ENCODE data around the gene CD82. TPM values are rescaled to one million over a fixed set of nuclear protein-coding genes. Genes with fewer than 3 reads are reported as not detected.
"Not testable (repeated sequence)": the region's sequence is repeated elsewhere in the genome, so short reads cannot be mapped to it uniquely, and the experiment has no call there.

CD82 gene
- total RNA-seq, 2 experiments from 2014 or later: 289 to 319 TPM

- TF ChIP-seq, protein P1, sequence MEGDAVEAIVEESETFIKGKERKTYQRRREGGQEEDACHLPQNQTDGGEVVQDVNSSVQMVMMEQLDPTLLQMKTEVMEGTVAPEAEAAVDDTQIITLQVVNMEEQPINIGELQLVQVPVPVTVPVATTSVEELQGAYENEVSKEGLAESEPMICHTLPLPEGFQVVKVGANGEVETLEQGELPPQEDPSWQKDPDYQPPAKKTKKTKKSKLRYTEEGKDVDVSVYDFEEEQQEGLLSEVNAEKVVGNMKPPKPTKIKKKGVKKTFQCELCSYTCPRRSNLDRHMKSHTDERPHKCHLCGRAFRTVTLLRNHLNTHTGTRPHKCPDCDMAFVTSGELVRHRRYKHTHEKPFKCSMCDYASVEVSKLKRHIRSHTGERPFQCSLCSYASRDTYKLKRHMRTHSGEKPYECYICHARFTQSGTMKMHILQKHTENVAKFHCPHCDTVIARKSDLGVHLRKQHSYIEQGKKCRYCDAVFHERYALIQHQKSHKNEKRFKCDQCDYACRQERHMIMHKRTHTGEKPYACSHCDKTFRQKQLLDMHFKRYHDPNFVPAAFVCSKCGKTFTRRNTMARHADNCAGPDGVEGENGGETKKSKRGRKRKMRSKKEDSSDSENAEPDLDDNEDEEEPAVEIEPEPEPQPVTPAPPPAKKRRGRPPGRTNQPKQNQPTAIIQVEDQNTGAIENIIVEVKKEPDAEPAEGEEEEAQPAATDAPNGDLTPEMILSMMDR (IDR thresholded peaks at IDR 0.05): no peak
- CTCF ChIA-PET: no interaction called here
- peaks cover 3% of the 10 kb centered on the region for H3K36me3 Mint-ChIP-seq (ENCODE audit: low read depth)
- DNase-seq (no peak), ATAC-seq (no peak)
- peaks cover 23% of the 10 kb centered on the region for H3K27me3 Mint-ChIP-seq
- POLR2A ChIA-PET: no interaction called here
- H3K9me3 Mint-ChIP-seq: peaks cover 27% of the 10 kb centered on the region
- intact Hi-C loops (cut with micrococcal nuclease): no loop called here
- no peak overlapping the region for H3K4me3 Mint-ChIP-seq
- no peak overlapping the region for H3K27ac Mint-ChIP-seq
- H3K4me1 Mint-ChIP-seq (ENCODE audit: low read depth): no peaks in the 10 kb centered on the region
These were observed 80.4 kb downstream of the CD82 start for GRCh38 chr11:44645827-44646226.

DNA sequence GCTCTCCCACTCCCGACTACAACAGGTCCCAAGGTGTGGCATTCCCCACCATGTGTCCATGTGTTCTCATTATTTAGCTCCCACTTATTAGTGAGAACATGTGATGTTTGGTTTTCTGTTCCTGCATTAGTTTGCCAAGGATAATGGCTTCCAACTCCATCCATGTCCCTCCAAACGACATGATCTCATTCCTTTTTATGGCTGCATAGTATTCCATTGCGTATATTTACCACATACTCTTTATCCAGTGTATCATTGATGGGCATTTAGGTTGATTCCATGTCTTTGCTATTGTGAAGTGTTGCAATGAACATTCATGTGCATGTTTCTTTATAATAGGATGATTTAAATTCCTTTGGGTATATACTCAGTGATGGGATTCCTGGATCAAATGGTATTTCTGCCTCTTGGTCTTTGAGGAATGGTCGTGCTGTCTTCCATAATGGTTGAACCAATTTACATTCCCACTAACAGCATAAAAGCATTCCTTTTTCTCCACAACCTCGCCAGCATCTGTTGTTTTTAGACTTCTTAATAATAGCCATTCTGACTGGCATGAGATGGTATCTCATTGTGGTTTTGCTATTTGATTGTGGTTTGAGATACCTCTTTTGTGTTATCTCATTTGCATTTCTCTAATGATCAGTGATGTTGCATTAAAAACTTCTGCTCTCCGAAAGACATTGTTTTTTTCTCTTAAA is 81.9 kb downstream of the CD82 start:
- ATAC-seq; H3K27ac Mint-ChIP-seq; intact Hi-C loops (cut with micrococcal nuclease); H3K4me1 Mint-ChIP-seq (ENCODE audit: low read depth); DNase-seq; POLR2A ChIA-PET; H3K36me3 Mint-ChIP-seq (ENCODE audit: low read depth); CTCF ChIA-PET; H3K4me3 Mint-ChIP-seq: not testable (repeated sequence)
- peaks cover 28% of the 10 kb centered on the region for H3K27me3 Mint-ChIP-seq
- H3K9me3 Mint-ChIP-seq: peaks cover 21% of the 10 kb centered on the region

- ATAC-seq (no peak), DNase-seq (no peak)
- POLR2A ChIA-PET: no interaction called here
- Mint-ChIP-seq H3K27me3 (peaks cover 28% of the 10 kb centered on the region), H3K9me3 (peaks cover 14% of the 10 kb centered on the region), H3K4me1 (ENCODE audit: low read depth) (no peaks in the 10 kb centered on the region), H3K36me3 (ENCODE audit: low read depth) (no peaks in the 10 kb centered on the region), H3K4me3 (no peak overlapping the region), H3K27ac (no peak overlapping the region)
- TF ChIP-seq, protein P1 (IDR thresholded peaks at IDR 0.05): no peak
- intact Hi-C loops (cut with micrococcal nuclease): no loop called here
- CTCF ChIA-PET: no interaction called here
These were observed 82.6 kb downstream of the CD82 start for GRCh38 chr11:44648109-44648508.

- H3K4me1 Mint-ChIP-seq (ENCODE audit: low read depth): no peaks in the 10 kb centered on the region
These were observed 86.2 kb downstream of the CD82 start for GRCh38 chr11:44651535-44652155.

DNA sequence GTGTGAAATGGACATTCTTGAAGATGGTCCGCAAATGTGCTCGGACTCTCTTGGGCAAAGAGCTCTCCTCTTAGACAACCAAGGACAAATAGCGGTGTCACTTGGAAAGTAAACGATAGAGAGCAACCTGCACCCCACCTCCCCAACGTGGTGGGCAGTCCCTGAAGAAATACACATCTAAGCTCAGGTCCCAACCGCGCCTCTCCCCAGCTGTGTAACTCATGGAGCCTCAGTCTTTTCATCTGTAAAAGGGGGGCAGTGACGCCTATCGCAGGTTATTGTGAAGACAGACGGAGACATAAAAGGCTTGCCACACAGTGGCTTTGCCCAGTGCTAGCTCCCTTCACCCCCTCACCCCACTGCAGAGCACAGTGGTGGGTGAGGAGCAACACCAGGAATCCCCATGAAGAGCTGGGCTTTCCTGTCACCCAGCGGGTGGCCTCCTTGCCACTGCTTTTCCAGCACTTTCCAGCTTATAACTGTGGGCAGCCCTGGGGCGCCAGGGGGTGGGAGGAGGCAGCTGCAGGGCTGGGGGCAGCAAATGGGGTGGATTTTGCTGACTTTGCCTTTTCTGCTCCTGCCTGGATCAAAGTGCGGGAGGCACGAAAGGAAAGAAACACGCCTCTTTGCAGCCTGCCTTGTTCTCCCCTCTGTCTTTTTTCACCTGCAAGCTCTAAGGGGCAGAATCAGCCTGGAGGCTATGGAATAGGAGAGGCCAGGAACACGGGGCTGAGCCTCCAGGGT is 87.6 kb downstream of the CD82 start:
- Mint-ChIP-seq H3K4me3 (no peak overlapping the region), H3K27me3 (peaks cover 15% of the 10 kb centered on the region), H3K36me3 (ENCODE audit: low read depth) (no peaks in the 10 kb centered on the region), H3K4me1 (ENCODE audit: low read depth) (no peaks in the 10 kb centered on the region), H3K9me3 (no peaks in the 10 kb centered on the region), H3K27ac (no peak overlapping the region)
- no peak for ATAC-seq
- TF ChIP-seq, protein P1 (IDR thresholded peaks at IDR 0.05): no peak
- CTCF ChIA-PET: interaction anchor here (0.7 kb wide), 1 partner anchor 11 kb away, joined by 3 read pairs; no protein-coding TSS in a partner anchor
- POLR2A ChIA-PET: no interaction called here
- DNase-seq: no peak
- intact Hi-C loops (cut with micrococcal nuclease): no loop called here

More at GRCh38 chr11:44651535-44652155, 86.2 kb downstream of the CD82 start:
- ATAC-seq (no peak), DNase-seq (no peak)
- Mint-ChIP-seq H3K27me3 (peaks cover 22% of the 10 kb centered on the region), H3K27ac (no peak overlapping the region), H3K36me3 (ENCODE audit: low read depth) (no peaks in the 10 kb centered on the region), H3K9me3 (no peaks in the 10 kb centered on the region), H3K4me3 (no peak overlapping the region)
- ChIA-PET POLR2A (no interaction called here), CTCF (interaction anchor here (1.8 kb wide), 1 partner anchor 34 kb away, joined by 4 read pairs; no protein-coding TSS in a partner anchor)
- TF ChIP-seq, protein P1 (IDR thresholded peaks at IDR 0.05): no peak
- intact Hi-C loops (cut with micrococcal nuclease): no loop called here

All from activated CD8-positive, alpha-beta T cell treated with anti-CD3 and anti-CD28 coated beads for 36 hours (primary cell).